ACHN (cell line): Measurements from ENCODE around the gene OR1I1.

Experiments used
- DNase-seq: peaks from one replicate; pipeline ENCODE4 v3.0.0-alpha.2; 2015
- in situ Hi-C: cut with HindIII; loops from 2 replicates; pipeline ENCODE4 v1.10.0; 2017; ENCODE audit warnings: low sequenced_read_pairs, low pct_ligation_motif_present, low pct_unique_long_range_greater_than_20kb

Gene OR1I1

DNA sequence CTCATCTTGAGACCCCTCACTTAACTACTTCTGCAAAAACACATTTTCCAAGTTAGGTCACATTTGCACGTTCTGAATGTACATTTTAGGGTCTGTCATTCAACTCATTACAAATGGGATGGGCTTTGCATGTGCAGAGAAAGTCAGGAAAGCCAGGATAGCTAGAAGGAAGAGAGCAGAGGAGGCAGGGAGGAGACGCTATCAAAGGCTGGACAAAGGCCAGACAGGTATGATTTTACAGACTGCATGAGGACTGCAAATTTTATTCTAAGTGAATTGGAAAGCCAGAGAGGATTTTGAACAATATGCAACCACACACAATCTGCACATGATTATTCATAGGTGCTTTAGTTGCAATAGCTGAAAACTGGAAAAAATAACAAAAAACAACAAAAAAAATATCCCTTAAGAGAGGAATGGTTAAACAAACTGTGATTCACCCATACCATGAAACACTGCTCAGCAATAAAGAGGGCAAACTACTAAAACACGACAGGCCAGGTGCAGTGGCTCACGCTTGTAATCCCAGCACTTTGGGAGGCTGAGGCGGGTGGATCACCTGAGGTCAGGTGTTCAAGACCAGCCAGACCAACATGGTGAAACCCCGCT, 46.3 kb downstream of the OR1I1 start:
- DNase-seq = no peak
- in situ Hi-C loops = no loop called here

DNA sequence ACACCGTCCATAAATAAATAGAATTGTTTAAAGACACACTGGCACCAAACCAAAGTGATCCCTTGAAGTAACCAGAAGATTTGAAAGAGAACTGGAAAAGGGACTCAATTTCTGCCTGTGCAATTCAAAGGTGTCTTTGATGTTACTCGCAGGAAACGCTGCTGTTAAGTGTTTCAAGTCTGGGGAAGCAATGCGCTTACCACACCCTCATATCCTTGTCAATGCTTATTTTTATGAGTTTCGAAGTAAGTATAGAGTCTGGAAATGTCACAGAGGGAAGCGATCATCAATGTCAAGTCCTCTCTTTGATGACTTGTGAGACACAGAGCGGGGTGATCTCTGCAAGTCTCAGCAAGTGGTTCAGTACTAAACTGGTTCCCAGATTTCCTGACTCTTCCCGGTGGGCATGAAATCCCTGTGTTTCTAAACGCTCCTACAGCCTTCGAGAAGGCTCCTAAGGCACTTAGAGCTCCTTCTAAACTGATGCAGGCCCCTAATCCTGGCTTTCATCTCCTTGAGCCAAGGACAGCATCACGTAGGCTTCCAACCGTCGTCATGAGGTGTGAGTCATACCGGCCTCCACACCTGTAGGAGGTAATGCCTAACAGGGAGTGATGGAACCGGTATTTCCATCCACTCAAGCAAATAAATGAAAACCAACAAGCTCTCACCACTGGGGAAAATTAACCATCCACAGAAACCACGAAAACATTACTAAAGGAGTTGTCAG, 48.0 kb downstream of the OR1I1 start:
- in situ Hi-C loops = no loop called here
- DNase-seq = no peak

DNA sequence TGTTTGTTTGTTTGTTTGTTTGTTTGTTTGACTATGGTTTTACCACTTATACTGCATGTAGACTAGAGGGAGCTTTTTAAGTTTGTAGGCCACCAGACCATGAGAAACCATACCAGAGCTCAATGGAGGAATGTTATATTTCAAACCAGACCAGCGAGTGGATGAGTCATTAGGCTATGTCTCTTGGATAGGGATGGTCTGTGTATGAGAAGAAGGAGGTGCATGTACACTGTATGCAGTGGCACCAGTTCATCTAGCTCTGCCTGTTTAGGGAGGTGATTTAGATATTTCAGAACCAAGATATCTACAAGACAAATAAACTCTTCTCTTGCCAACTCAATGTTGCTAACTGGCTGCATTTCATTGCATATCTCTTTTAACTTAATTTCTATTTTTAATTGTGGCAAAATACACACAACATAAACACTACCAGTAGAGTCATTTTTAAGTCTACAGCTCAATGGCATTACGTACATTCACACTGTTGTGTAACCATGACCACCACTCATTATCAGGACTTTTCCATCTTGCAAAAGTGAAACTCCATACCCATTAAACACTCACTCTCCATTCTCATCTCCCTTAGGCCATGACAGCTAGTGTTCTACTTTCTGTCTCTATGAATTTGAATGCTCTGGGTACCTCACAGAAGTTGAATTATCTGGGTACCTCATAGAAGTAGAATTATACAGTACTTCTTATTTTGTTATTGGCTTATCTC, 54.4 kb downstream of the OR1I1 start:
- no peak for DNase-seq
- in situ Hi-C loops = no loop called here

DNA sequence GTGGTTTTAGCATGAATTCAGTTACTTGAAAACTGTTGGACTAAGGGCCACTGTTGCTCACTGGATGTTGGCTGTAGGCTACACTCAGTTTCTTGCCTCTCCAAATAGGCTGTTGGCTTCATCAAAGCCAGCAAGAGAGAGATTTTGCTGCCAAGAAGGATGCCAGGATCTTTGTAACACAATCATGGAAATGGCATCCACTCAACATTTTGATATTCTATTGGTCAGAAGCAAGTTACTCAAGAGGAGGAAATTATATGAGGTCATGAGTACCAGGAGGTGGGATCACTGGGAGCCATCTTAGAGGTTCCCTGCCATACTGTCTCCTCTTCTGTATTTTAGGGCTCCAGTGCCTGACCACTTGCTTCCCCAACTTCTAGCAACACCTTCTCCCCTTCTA, 55.8 kb downstream of the OR1I1 start:
- in situ Hi-C loops = no loop called here
- no peak for DNase-seq

DNA sequence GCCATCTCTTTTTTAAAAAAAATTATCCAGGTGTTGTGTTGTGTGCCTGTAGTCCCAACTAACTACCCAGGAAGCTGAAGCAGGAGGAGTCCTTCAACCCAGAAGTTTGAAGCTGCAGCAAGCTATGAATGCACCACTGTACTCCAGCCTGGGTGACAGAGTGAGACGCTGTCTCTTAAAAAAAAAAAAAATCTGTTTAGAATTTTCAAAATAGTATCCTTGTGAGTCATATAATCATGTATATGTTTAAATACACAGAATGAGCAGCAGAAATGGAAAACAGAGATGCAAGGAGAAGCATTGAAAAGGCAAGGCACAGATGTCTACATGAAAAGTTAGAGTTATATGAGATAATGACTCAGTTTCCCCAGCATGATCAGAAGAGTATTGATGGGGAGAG, 56.4 kb downstream of the OR1I1 start:
- in situ Hi-C loops = no loop called here
- no peak for DNase-seq

DNA sequence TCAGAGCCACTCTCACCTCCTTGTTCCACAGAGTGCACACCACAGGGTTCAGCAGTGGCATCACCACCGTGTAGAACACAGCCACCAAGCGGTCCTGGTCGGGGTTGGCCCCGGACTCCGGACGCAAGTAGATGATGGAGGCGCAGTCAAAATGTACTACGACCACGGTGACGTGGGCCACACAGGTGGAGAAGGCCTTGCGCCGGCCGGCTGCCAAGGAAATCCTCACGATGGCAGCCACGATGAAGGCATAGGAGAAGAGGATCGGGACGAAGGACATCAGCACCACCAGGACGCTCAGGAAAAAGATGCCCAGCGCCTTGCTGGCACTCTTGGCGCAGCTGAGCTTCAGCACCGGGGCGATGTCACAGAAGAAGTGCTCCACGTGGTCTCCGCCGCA, 59.1 kb downstream of the OR1I1 start:
- no peak for DNase-seq
- in situ Hi-C loops = no loop called here

DNA sequence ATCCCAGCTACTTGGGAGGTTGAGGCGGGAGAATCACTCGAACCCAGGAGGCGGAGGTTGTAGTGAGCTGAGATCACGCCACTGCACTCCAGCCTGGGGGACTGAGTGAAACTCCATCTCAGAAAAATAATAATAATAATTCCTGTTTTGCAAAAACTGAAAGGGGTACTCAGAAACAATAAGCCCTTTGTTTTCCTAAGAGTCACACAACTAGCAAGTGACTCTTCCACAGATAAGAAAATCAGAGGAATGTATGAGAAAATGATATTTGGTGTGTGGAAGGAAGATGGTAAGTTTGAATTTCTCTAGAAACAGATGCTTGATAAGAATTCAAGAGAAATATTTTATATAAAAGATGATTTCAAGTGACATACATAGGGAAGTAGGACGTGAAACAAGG, 60.3 kb downstream of the OR1I1 start:
- no peak for DNase-seq
- in situ Hi-C loops = no loop called here
